ENCODE measurements around the gene SPINT2. TPM values are rescaled to one million over a fixed set of nuclear protein-coding genes. Genes with fewer than 3 reads are reported as not detected.

Gene SPINT2
- total RNA-seq, 2 experiments from 2014 or later, result 56.2 to 68.4 TPM

GRCh38 chr19:38251564-38252051 is 12.8 kb upstream of the SPINT2 start:
- ChIA-PET POLR2A (interaction anchor here (1.0 to 1.4 kb wide), 2 partner anchors 14 to 30 kb away, joined by 3 to 4 read pairs; no protein-coding TSS in a partner anchor), CTCF (interaction anchor here (1.2 to 1.7 kb wide), 2 partner anchors 17 to 39 kb away, joined by 3 to 5 read pairs; no protein-coding TSS in a partner anchor)
- TF ChIP-seq, protein P1, sequence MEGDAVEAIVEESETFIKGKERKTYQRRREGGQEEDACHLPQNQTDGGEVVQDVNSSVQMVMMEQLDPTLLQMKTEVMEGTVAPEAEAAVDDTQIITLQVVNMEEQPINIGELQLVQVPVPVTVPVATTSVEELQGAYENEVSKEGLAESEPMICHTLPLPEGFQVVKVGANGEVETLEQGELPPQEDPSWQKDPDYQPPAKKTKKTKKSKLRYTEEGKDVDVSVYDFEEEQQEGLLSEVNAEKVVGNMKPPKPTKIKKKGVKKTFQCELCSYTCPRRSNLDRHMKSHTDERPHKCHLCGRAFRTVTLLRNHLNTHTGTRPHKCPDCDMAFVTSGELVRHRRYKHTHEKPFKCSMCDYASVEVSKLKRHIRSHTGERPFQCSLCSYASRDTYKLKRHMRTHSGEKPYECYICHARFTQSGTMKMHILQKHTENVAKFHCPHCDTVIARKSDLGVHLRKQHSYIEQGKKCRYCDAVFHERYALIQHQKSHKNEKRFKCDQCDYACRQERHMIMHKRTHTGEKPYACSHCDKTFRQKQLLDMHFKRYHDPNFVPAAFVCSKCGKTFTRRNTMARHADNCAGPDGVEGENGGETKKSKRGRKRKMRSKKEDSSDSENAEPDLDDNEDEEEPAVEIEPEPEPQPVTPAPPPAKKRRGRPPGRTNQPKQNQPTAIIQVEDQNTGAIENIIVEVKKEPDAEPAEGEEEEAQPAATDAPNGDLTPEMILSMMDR (IDR thresholded peaks at IDR 0.05), result no peak
- H3K36me3 Mint-ChIP-seq (ENCODE audit: low read depth), result no peaks in the 10 kb centered on the region
- no peak overlapping the region for H3K27ac Mint-ChIP-seq
- peaks cover 3% of the 10 kb centered on the region for H3K4me1 Mint-ChIP-seq (ENCODE audit: low read depth)
- intact Hi-C loops (cut with micrococcal nuclease), result no loop called here
- H3K27me3 Mint-ChIP-seq, result peaks cover 20% of the 10 kb centered on the region
- H3K4me3 Mint-ChIP-seq, result no peak overlapping the region
- no peak for ATAC-seq
- no peak for DNase-seq
- no peaks in the 10 kb centered on the region for H3K9me3 Mint-ChIP-seq

DNA sequence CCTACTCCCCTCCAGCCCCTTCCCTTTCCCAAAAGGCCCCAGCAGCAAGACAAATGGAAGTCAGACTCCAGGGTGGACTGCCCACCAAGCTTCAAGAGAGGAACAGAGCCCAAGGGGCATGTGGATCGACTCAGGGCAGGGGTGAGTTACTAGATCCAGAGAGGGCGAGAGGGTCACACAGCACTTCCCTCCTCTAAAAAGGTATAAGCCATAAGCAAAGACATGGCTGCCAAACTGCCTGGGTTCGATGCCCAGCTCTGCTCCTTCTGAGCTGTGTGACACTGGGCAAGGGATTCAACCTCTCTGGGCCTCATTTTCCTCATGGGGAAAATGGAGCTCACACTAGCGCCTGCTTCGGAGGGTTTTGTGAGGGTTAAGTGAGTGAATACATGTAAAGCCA is 12.0 kb upstream of the SPINT2 start:
- no peak overlapping the region for H3K4me3 Mint-ChIP-seq
- CTCF ChIA-PET, result no interaction called here
- peaks cover 27% of the 10 kb centered on the region for H3K27me3 Mint-ChIP-seq

GRCh38 chr19:38252941-38253691 is 11.3 kb upstream of the SPINT2 start:
- Mint-ChIP-seq H3K36me3 (ENCODE audit: low read depth) (no peaks in the 10 kb centered on the region), H3K27ac (no peak overlapping the region), H3K9me3 (no peaks in the 10 kb centered on the region), H3K27me3 (peaks cover 30% of the 10 kb centered on the region), H3K4me3 (no peak overlapping the region), H3K4me1 (ENCODE audit: low read depth) (peaks cover 3% of the 10 kb centered on the region)
- no peak for ATAC-seq
- no peak for DNase-seq
- ChIA-PET CTCF (no interaction called here), POLR2A (interaction anchor here (0.6 to 1.2 kb wide), 3 partner anchors 26 to 80 kb away, joined by 3 read pairs; partner anchors contain the start of gene KCNK6)
- TF ChIP-seq, protein P1 (IDR thresholded peaks at IDR 0.05), result no peak
- intact Hi-C loops (cut with micrococcal nuclease), result no loop called here

More for the DNA sequence above, 12.0 kb upstream of the SPINT2 start:
- intact Hi-C loops (cut with micrococcal nuclease), result no loop called here
- ATAC-seq (no peak), DNase-seq (no peak)
- H3K9me3 Mint-ChIP-seq, result no peaks in the 10 kb centered on the region
- POLR2A ChIA-PET, result interaction anchor here (0.6 to 1.2 kb wide), 4 partner anchors 27 to 81 kb away, joined by 3 read pairs; partner anchors contain the start of gene KCNK6
- no peak overlapping the region for H3K27ac Mint-ChIP-seq
- TF ChIP-seq, protein P1 (IDR thresholded peaks at IDR 0.05), result no peak
- no peaks in the 10 kb centered on the region for H3K36me3 Mint-ChIP-seq (ENCODE audit: low read depth)
- peaks cover 3% of the 10 kb centered on the region for H3K4me1 Mint-ChIP-seq (ENCODE audit: low read depth)

DNA sequence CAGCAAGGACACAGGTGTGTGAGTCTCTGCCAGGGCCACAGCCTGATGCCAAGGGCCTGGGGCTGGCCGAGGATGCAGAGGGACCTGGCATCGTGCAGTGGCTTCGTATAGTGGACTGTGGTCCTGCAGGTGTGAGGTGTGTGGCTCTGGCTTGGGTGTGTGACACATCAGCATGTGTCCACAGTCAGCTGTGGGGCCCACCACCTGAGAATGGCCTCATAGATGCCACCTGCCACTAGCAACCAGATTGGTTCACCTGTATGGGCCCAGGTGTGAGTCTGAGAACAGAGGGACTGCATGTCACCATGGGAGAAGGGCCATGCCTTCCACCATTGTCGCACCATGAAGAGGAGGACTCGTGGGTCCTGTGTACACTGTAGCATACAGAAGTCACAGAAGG is 10.6 kb upstream of the SPINT2 start:
- CTCF ChIA-PET, result interaction anchor here (4.1 kb wide), 1 partner anchor 9 kb away, joined by 27 read pairs; no protein-coding TSS in a partner anchor

More for the DNA sequence above, 10.6 kb upstream of the SPINT2 start:
- H3K36me3 Mint-ChIP-seq (ENCODE audit: low read depth), result no peaks in the 10 kb centered on the region
- no peak overlapping the region for H3K4me3 Mint-ChIP-seq
- no peak for ATAC-seq
- TF ChIP-seq, protein P1 (IDR thresholded peaks at IDR 0.05), result no peak
- peaks cover 30% of the 10 kb centered on the region for H3K27me3 Mint-ChIP-seq
- intact Hi-C loops (cut with micrococcal nuclease), result no loop called here
- no peaks in the 10 kb centered on the region for H3K9me3 Mint-ChIP-seq
- peaks cover 3% of the 10 kb centered on the region for H3K4me1 Mint-ChIP-seq (ENCODE audit: low read depth)
- no peak for DNase-seq
- no peak overlapping the region for H3K27ac Mint-ChIP-seq
- POLR2A ChIA-PET, result no interaction called here
